NCI-H1417 treated with DMSO at 0.1 percent for 48 hours (cell line): ENCODE measurements around the gene ARHGAP40.

Source experiments
- DNase-seq: peaks from one replicate; lab custom pipeline; 2025; lab: John Stamatoyannopoulos, UW

The ARHGAP40 gene

GRCh38 chr20:38617011-38617829, 15.6 kb downstream of the ARHGAP40 start:
- DNase-seq: no peak

GRCh38 chr20:38617830-38618196, 16.2 kb downstream of the ARHGAP40 start:
- DNase-seq: no peak

DNA sequence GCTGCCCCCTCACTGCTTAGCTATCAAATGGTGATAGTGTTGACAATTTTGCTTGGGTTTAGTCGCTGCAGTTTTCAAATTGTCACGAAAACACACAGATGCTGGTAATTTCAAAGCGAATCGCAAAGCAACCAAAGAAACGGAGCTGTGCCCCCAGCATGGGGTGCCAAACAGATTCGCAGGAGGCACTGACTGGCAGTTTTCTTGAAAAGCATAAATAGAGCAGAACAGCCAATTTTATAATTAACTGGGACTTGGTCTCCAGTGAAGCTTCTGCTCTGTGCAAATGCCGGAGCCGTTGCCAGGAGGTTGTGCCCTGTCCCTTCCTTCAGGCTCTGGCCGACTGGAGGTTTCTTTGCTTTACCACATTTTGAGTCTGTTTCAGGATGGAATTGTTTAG, 18.8 kb downstream of the ARHGAP40 start:
- DNase-seq: no peak

DNA sequence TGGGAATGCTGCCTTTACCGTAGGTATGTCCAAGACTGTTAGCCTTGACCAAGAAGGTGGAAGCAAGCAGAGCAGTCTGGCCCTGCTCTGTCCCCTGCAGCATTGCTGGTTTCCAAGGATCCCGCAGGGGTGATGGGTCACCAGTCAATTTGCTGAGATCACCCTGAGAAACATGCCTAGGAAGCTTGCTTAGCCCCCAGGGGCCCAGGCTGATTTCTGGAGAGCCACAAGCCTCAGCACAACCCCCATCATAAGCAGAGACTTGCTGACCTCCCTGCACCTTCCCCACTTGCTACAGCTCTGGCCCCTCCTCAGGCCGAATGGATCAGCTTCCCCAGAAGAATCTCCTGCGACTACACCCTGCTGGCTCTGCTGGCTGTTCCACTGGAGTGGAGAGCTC, 21.5 kb downstream of the ARHGAP40 start:
- DNase-seq: no peak

- DNase-seq: no peak
Observed at GRCh38 chr20:38624084-38624483, 22.5 kb downstream of the ARHGAP40 start.

- DNase-seq: no peak
Observed at GRCh38 chr20:38625896-38626295, 24.3 kb downstream of the ARHGAP40 start.

DNA sequence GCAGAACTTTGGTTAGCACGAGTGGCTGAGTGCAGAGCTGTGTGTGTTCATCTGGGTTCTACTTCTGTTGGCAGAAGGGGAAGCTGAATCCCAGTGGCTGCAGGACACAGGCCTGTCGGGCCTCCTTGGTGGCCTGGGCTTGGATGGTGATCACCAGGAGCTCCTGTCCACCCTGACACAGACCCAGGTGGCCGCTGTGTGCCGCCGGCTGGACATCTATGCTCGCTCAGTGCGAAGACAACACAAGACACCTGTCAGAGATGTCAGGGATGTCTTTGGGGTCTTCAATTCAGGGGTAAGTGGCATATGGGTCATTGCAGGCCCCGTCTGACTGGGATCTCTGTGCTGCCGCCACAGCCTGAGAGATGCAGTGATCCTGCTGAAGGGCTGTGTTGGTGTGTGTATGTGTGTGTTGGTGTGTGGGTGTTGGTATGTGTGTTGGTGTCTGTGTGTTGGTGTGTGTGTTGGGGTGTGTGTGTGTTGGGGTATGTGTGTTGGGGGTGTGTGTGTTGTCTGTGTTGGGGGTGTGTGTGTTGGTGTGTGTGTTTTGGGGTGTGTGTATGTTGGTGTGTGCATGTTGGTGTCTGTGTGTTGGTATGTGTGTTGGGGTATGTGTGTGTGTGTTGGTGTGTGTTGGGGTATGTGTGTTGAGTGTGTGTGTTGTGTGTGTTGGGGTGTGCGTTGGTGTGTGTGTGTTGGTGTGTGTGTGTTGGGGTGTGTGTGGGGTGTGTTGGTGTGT, 25.5 kb downstream of the ARHGAP40 start:
- DNase-seq: no peak

DNA sequence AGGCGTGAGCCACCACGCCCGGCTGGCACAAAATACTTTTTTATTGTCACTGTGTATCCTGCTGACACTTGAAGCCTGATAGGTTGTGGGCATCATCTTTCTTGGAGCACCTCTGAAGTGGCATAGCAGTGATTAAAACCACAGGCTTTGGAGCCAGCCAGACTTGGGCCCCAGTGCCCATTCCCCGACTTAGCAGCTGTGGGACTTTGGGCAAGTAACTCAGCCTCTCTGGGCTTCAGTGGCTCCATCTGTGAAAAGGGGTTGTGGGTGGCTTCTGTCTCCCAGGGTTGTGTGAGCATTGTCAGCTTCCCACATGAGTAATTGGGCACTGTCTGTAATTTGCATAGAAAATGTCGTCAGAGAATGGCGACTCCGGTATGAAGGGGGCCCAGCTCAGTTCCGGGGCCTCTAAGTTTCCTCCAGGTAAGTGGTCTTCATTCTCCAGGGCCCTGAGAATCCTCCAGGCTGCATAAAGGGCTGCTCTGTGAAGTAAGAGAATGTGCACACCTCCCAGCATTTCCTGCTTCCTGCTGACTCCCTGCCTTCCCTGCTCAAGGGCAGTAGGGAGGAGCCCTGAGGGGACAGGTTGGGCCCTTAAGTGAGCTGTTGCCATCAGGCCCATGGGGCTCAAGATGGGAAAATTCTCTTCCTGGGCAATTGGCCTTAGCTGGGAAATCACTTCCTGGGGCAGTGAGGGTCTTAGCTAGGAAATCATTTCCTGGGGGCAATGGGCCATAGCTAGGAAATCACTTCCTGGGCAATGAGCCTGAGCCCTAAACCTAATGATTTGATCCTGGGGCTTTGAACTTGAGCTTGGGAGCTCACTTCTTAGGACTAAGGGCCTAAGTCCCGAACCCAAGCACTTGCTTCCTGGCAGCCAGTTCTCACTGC, 27.2 kb downstream of the ARHGAP40 start:
- DNase-seq: no peak

- no peak for DNase-seq
Observed at GRCh38 chr20:38629979-38630378, 28.4 kb downstream of the ARHGAP40 start.

GRCh38 chr20:38630727-38631126, 29.1 kb downstream of the ARHGAP40 start:
- DNase-seq: no peak

DNA sequence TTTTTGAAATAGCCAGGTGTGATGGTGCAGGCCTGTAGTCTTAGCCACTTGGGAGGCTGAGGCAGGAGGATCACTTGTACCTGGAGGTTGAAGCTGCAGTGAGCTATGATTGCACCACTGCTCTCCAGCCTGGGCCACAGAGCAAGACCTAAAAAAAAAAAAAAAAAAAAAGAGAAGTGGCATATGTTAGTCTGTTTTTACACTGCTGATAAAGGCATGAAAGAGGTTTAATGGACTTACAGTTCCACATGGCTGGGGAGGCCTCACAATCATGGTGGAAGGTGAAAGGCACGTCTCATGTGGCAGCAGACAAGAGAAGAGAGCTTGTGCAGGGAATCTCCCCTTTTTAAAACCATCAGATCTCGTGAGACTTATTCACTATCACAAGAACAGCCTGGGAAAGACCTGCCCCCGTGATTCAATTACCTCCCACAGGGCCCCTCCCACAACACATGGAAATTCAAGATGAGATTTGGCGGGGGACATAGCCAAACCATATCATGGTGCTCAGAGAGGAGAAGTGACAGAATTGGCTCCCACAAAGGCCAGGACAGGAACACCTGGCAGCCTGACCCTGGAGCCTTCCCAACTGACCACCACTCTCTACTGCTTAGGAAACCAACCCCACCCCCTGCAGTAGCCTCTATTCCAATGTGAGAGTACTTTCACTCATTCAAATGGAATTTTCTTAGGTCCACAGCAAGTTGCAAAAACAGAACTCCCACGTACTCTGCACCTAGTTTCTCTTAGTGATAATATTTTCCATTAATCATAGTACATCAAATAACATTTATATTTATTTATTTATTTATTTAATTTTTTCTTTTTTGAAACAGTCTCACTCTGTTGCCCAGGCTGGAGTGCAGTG, 29.8 kb downstream of the ARHGAP40 start:
- DNase-seq: no peak

DNA sequence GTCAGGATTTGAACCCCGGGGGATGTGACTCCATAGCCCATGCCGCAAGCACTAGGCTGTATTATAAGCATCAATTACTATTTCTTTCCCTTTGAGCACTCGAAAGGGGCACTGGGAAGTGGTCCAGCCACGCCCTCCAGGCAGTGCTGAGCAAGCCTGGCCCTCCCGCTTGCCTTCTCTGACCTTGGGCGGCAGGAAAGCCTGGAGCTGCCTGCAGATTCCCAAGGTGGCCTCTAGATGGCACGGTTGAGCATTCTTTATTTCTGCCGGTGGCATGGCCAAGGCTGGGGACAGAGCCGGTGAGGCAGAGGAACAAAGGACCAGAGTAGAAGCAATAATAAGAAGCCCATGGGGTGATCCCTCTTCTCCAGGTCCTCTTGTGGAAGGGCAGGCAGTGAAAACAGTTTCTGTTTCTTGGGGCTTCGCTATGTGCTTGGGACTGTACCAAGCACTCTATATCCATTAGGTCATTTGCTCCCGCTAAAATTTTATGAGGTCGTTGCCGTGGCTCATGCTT, 32.0 kb downstream of the ARHGAP40 start:
- no peak for DNase-seq

GRCh38 chr20:38635721-38636288, 34.2 kb downstream of the ARHGAP40 start:
- no peak for DNase-seq

DNA sequence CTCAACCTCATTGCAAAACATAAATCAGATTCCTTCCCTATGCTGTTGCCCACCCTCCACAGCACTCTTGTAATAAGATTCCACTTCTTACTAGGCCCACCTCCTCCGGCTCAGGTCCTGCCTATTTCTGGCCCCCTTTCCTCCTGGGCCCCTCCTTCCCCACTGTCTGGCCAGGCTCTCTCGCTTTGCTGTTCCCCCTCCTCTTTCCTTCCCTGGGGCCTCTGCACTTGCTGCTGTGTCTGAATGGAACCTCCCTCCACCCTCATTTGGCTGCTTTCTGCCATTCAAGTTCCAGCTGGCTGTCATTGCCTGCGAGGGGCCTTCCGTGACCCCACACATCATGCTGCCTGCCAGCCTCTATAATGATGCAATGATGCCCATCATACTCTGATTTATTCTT, 38.9 kb downstream of the ARHGAP40 start:
- DNase-seq: no peak

- DNase-seq: no peak
Observed at GRCh38 chr20:38642498-38642897, 40.9 kb downstream of the ARHGAP40 start.

GRCh38 chr20:38644588-38645260, 43.1 kb downstream of the ARHGAP40 start:
- DNase-seq: no peak

GRCh38 chr20:38645351-38645750, 43.7 kb downstream of the ARHGAP40 start:
- DNase-seq: no peak

GRCh38 chr20:38645980-38646858, 44.6 kb downstream of the ARHGAP40 start:
- DNase-seq: peak; percentile 18

- DNase-seq: peak; percentile 40
Observed at GRCh38 chr20:38649275-38649891, 47.8 kb downstream of the ARHGAP40 start.
